HEK293 (cell line): ENCODE data around the gene TAAR6.

Experiments
- CTCF ChIA-PET: fragments of 350-600 bp; formaldehyde crosslinking; extraction: SDS; loops from one replicate; lab custom pipeline; 2021; ENCODE audit warnings: antibody characterized with exemption; lab: Yijun Ruan, JAX
- POLR2A ChIA-PET: fragments of 300-600 bp; formaldehyde crosslinking; extraction: SDS; loops from one replicate; lab custom pipeline; 2020; ENCODE audit warnings: antibody characterized with exemption, inconsistent platforms; lab: Yijun Ruan, JAX
- H3K27ac ChIP-seq: fragments of 200-500 bp; sonication (Bioruptor generic); 2 replicates; pipeline ENCODE4 v1.5.1; 2014; ENCODE audit warnings: low read depth, low read length, control low read depth, inconsistent platforms; ENCODE audit errors: extremely low read depth
- H3K36me3 ChIP-seq, 2 experiments: fragments of 200-500 bp in 1 of 2; sonication (Bioruptor generic) in 1 of 2; 1 replicate in 1 of 2; 2 replicates in 1 of 2; pipeline ENCODE4 v1.5.1; 2014 to 2017; ENCODE audit warnings: inconsistent platforms in 2 of 2, low read length in 2 of 2; ENCODE audit not compliant: control insufficient read depth in 2 of 2, insufficient read depth in 1 of 2
- H3K4me1 ChIP-seq: fragments of 200-500 bp; sonication (Bioruptor generic); 2 replicates; pipeline ENCODE4 v1.5.1; 2014; ENCODE audit warnings: mild to moderate bottlenecking, low read length, inconsistent platforms; ENCODE audit not compliant: control insufficient read depth, insufficient read depth
- H3K4me3 ChIP-seq: 2 replicates; pipeline ENCODE4 v1.5.1; 2011; ENCODE audit warnings: low read depth, mild to moderate bottlenecking, control low read depth, low read length, moderate library complexity
- H3K9me3 ChIP-seq: fragments of 200-500 bp; sonication (Bioruptor generic); 2 replicates; pipeline ENCODE4 v1.5.1; 2014; ENCODE audit warnings: low read depth, low read length, inconsistent platforms; ENCODE audit not compliant: control insufficient read depth, insufficient read depth
- MZF1 ChIP-seq: fragments of 450-650 bp; formaldehyde crosslinking; IDR thresholded peaks from 2 replicates; pipeline ENCODE4 v1.5.1; 2017; ENCODE audit warnings: missing biosample characterization, missing genetic modification characterization, borderline replicate concordance
- PRDM10 ChIP-seq: fragments of 450-650 bp; formaldehyde crosslinking; IDR thresholded peaks from 2 replicates; pipeline ENCODE4 v1.5.1; 2016; ENCODE audit warnings: missing biosample characterization, missing genetic modification characterization
- REST ChIP-seq: fragments of 450-650 bp; formaldehyde crosslinking; IDR thresholded peaks from 2 replicates; pipeline ENCODE4 v1.5.1; 2016; ENCODE audit warnings: missing biosample characterization, missing genetic modification characterization
- YY1 ChIP-seq: fragments of 450-650 bp; formaldehyde crosslinking; IDR thresholded peaks from 2 replicates; pipeline ENCODE4 v1.5.1; 2018; ENCODE audit warnings: missing biosample characterization, missing genetic modification characterization
- ZBTB1 ChIP-seq: fragments of 450-650 bp; formaldehyde crosslinking; IDR thresholded peaks from 2 replicates; pipeline ENCODE4 v1.5.1; 2016; ENCODE audit warnings: missing biosample characterization, missing genetic modification characterization
- ZBTB48 ChIP-seq: fragments of 450-650 bp; formaldehyde crosslinking; IDR thresholded peaks from 2 replicates; pipeline ENCODE4 v1.5.1; 2016; ENCODE audit warnings: missing biosample characterization, missing genetic modification characterization
- ZBTB7A ChIP-seq: fragments of 450-650 bp; formaldehyde crosslinking; IDR thresholded peaks from 2 replicates; pipeline ENCODE4 v1.5.1; 2016; ENCODE audit warnings: low read depth, missing biosample characterization, missing genetic modification characterization
- ZBTB8A ChIP-seq: fragments of 450-650 bp; formaldehyde crosslinking; IDR thresholded peaks from 2 replicates; pipeline ENCODE4 v1.5.1; 2016; ENCODE audit warnings: missing biosample characterization, missing genetic modification characterization
- ZNF121 ChIP-seq: fragments of 450-650 bp; formaldehyde crosslinking; IDR thresholded peaks from 2 replicates; pipeline ENCODE4 v1.5.1; 2016; ENCODE audit warnings: missing biosample characterization, missing genetic modification characterization
- ZNF16 ChIP-seq: fragments of 450-650 bp; formaldehyde crosslinking; IDR thresholded peaks from 2 replicates; pipeline ENCODE4 v1.5.1; 2016; ENCODE audit warnings: low read depth, missing biosample characterization, missing genetic modification characterization
- ZNF174 ChIP-seq: fragments of 450-650 bp; formaldehyde crosslinking; IDR thresholded peaks from 2 replicates; pipeline ENCODE4 v1.5.0; 2017; ENCODE audit warnings: missing biosample characterization, mild to moderate bottlenecking, missing genetic modification characterization
- ZNF24 ChIP-seq: fragments of 450-650 bp; formaldehyde crosslinking; IDR thresholded peaks from 2 replicates; pipeline ENCODE4 v1.5.1; 2016; ENCODE audit warnings: missing biosample characterization, missing genetic modification characterization
- ZNF366 ChIP-seq: fragments of 450-650 bp; formaldehyde crosslinking; conservative IDR thresholded peaks from 2 replicates; pipeline ENCODE4 v1.5.1; 2016; ENCODE audit warnings: missing biosample characterization, missing genetic modification characterization
- ZNF510 ChIP-seq: fragments of 450-650 bp; formaldehyde crosslinking; IDR thresholded peaks from 2 replicates; pipeline ENCODE4 v1.5.1; 2018; ENCODE audit warnings: mild to moderate bottlenecking, missing genetic modification characterization, missing biosample characterization; ENCODE audit not compliant: insufficient replicate concordance
- ZNF518A ChIP-seq: fragments of 450-650 bp; formaldehyde crosslinking; conservative IDR thresholded peaks from 2 replicates; pipeline ENCODE4 v1.5.1; 2016; ENCODE audit warnings: low read depth, missing biosample characterization, missing genetic modification characterization
- ZNF521 ChIP-seq: fragments of 450-650 bp; formaldehyde crosslinking; IDR thresholded peaks from 2 replicates; pipeline ENCODE4 v1.5.1; 2017; ENCODE audit warnings: missing biosample characterization, mild to moderate bottlenecking, missing genetic modification characterization
- ZNF624 ChIP-seq: fragments of 450-650 bp; formaldehyde crosslinking; IDR thresholded peaks from 2 replicates; pipeline ENCODE4 v1.5.1; 2017; ENCODE audit warnings: missing biosample characterization, missing genetic modification characterization
- ZNF660 ChIP-seq: fragments of 450-650 bp; IDR thresholded peaks from 2 replicates; pipeline ENCODE4 v1.5.1; 2018; ENCODE audit warnings: missing biosample characterization, mild to moderate bottlenecking, missing genetic modification characterization
- ZNF677 ChIP-seq: fragments of 450-650 bp; IDR thresholded peaks from 2 replicates; pipeline ENCODE4 v1.5.0; 2018; ENCODE audit warnings: missing biosample characterization, mild to moderate bottlenecking, missing genetic modification characterization, moderate library complexity

TAAR6 gene

GRCh38 chr6:132567566-132567965, 2.6 kb upstream of the TAAR6 start:
- peak; percentile 64; the same call in 1 of the 2 replicates for TF ChIP-seq ZNF518A
- TF ChIP-seq ZNF174 (tag by site-specific recombination) = no peak
- H3K36me3 ChIP-seq = no peaks in the 10 kb centered on the region
- no peaks in the 10 kb centered on the region for H3K4me1 ChIP-seq
- no peaks in the 10 kb centered on the region for H3K9me3 ChIP-seq
- no peak overlapping the region for H3K4me3 ChIP-seq
- CTCF ChIA-PET = no interaction called here
- POLR2A ChIA-PET = no interaction called here
- no peak overlapping the region for H3K27ac ChIP-seq

GRCh38 chr6:132568611-132569010, 1.5 kb upstream of the TAAR6 start:
- Histone ChIP-seq H3K9me3 (no peaks in the 10 kb centered on the region), H3K27ac (no peak overlapping the region), H3K4me3 (no peak overlapping the region), H3K4me1 (no peaks in the 10 kb centered on the region), H3K36me3 (no peaks in the 10 kb centered on the region)
- CTCF ChIA-PET = no interaction called here
- POLR2A ChIA-PET = no interaction called here
- TF ChIP-seq REST (tag by site-specific recombination) (no peak), ZNF624 (no peak), ZBTB48 (no peak), PRDM10 (tag by site-specific recombination) (no peak), ZBTB1 (tag by site-specific recombination) (no peak), ZBTB7A (tag by site-specific recombination) (no peak), ZBTB8A (tag by site-specific recombination) (no peak), ZNF677 (tag by site-specific recombination) (no peak), MZF1 (tag by site-specific recombination) (no peak), ZNF121 (no peak), ZNF24 (tag by site-specific recombination) (no peak), ZNF510 (tag by site-specific recombination) (no peak), ZNF521 (tag by site-specific recombination) (no peak), YY1 (tag by site-specific recombination) (no peak), ZNF16 (no peak), ZNF660 (tag by site-specific recombination) (no peak), ZNF366 (tag by site-specific recombination) (no peak)
